Uterus (tissue), 2 donors: ENCODE data around the gene YLPM1.

ENCODE experiments used
- POLR2A ChIP-seq, 2 donors: fragments of 450-650 bp; IDR thresholded peaks; one replicate each; pipeline ENCODE4 v1.6.1; 2016; ENCODE audit warnings: antibody characterized with exemption in 2 of 2, mild to moderate bottlenecking in 1 of 2, moderate library complexity in 1 of 2
- TF ChIP-seq, protein P1 (sequence below), 4 experiments: fragments of 200-600 bp in 2 of 4; fragments of 450-650 bp in 2 of 4; sonication (generic) in 2 of 4; IDR thresholded peaks; one replicate each; pipeline ENCODE4 v1.5.1; 2016 to 2019; ENCODE audit warnings: antibody characterized with exemption in 4 of 4, mild to moderate bottlenecking in 2 of 4, moderate library complexity in 1 of 4

GRCh38 chr14:74763803-74764531, 851 bp downstream of the YLPM1 start:
- TF ChIP-seq, protein P1, sequence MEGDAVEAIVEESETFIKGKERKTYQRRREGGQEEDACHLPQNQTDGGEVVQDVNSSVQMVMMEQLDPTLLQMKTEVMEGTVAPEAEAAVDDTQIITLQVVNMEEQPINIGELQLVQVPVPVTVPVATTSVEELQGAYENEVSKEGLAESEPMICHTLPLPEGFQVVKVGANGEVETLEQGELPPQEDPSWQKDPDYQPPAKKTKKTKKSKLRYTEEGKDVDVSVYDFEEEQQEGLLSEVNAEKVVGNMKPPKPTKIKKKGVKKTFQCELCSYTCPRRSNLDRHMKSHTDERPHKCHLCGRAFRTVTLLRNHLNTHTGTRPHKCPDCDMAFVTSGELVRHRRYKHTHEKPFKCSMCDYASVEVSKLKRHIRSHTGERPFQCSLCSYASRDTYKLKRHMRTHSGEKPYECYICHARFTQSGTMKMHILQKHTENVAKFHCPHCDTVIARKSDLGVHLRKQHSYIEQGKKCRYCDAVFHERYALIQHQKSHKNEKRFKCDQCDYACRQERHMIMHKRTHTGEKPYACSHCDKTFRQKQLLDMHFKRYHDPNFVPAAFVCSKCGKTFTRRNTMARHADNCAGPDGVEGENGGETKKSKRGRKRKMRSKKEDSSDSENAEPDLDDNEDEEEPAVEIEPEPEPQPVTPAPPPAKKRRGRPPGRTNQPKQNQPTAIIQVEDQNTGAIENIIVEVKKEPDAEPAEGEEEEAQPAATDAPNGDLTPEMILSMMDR (IDR thresholded peaks at IDR 0.05), result no peak
- TF ChIP-seq POLR2A (IDR thresholded peaks at IDR 0.05), result no peak
